Measurements from ENCODE around the gene ANXA2.

ANXA2 gene

DNA sequence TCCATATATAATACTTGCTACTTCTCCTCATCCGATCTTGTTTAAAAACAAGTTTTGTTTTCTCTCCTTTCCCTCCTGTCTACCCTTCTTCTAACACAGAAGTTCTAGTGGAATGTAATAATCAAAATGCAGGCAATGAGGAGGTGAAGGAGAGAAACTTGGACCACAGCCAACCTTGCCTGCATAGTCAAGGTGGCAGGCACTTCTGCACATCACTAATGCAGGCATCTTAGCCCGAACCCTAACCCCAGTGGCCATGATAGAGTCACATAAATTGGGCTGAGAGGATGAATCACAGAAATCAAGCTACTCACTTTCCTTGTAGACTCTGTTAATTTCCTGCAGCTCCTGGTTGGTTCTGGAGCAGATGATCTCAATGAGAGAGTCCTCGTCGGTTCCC is 41.0 kb downstream of the ANXA2 start:
- DNase-seq, result no peak
- TF ChIP-seq, protein P1, sequence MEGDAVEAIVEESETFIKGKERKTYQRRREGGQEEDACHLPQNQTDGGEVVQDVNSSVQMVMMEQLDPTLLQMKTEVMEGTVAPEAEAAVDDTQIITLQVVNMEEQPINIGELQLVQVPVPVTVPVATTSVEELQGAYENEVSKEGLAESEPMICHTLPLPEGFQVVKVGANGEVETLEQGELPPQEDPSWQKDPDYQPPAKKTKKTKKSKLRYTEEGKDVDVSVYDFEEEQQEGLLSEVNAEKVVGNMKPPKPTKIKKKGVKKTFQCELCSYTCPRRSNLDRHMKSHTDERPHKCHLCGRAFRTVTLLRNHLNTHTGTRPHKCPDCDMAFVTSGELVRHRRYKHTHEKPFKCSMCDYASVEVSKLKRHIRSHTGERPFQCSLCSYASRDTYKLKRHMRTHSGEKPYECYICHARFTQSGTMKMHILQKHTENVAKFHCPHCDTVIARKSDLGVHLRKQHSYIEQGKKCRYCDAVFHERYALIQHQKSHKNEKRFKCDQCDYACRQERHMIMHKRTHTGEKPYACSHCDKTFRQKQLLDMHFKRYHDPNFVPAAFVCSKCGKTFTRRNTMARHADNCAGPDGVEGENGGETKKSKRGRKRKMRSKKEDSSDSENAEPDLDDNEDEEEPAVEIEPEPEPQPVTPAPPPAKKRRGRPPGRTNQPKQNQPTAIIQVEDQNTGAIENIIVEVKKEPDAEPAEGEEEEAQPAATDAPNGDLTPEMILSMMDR (IDR thresholded peaks at IDR 0.05), result no peak
- intact Hi-C loops (cut with DNase I; ENCODE audit: low total_unique reads), result no loop called here
- Histone ChIP-seq H3K27ac (no peak overlapping the region), H3K36me3 (peaks cover 68 to 89% (median 75%) of the 10 kb centered on the region in 3 donors), H3K4me1 (peaks cover 0 to 35% (median 19%) of the 10 kb centered on the region in 4 donors), H3K4me3 (no peak overlapping the region), H3K27me3 (no peaks in the 10 kb centered on the region), H3K9me3 (no peaks in the 10 kb centered on the region)

- H3K4me3 ChIP-seq, result no peak overlapping the region
- H3K27me3 ChIP-seq, result no peaks in the 10 kb centered on the region
- no peak overlapping the region for H3K27ac ChIP-seq
- intact Hi-C loops (cut with DNase I; ENCODE audit: low total_unique reads), result no loop called here
- TF ChIP-seq, protein P1 (IDR thresholded peaks at IDR 0.05), result no peak
- H3K36me3 ChIP-seq, result peaks cover 77 to 89% (median 78%) of the 10 kb centered on the region in 3 donors
- no peak for DNase-seq
- no peaks in the 10 kb centered on the region for H3K9me3 ChIP-seq
- H3K4me1 ChIP-seq, result peaks cover 0 to 19% (median 14%) of the 10 kb centered on the region in 4 donors
Observed at GRCh38 chr15:60355148-60355857, 42.5 kb downstream of the ANXA2 start.

DNA sequence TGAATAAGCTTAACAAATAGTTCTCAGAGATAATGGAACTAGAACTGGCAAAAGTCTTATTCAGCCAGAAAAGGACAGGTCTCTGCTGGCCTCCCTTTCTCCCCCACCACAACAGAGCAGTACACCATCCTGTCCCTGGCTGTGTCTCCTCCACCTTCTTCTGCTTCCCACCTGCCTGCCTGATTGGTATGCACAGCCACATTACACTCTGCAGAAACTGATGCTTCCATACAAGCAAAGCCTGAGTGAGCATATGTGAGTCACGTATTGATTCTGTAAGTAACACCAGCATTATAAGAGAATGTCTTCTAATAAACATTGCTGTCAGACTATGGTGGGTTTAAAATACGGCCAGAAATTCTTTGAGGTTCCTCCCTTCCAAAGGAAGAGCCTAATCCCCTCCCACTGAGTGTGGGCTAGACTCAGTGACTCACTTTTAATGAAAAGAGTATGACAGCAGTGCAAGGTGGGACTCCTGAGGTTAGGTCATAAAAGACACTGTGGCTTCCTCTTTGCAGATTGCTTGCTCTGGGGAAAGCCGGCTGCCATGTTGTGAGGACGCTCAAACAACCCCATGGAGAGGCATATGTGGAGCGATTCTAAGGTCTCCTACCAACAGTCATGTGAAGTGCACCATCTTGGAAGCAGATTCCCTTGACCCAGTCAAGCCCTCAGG is 44.4 kb downstream of the ANXA2 start:
- intact Hi-C loops (cut with DNase I; ENCODE audit: low total_unique reads), result no loop called here
- no peaks in the 10 kb centered on the region for H3K27me3 ChIP-seq
- TF ChIP-seq, protein P1 (IDR thresholded peaks at IDR 0.05), result no peak
- H3K36me3 ChIP-seq, result peaks cover 83 to 93% (median 84%) of the 10 kb centered on the region in 3 donors
- no peak overlapping the region for H3K27ac ChIP-seq
- H3K9me3 ChIP-seq, result no peaks in the 10 kb centered on the region
- H3K4me3 ChIP-seq, result no peak overlapping the region
- no peak for DNase-seq
- H3K4me1 ChIP-seq, result peaks cover 0 to 5% (median under 1%) of the 10 kb centered on the region in 4 donors

- Histone ChIP-seq H3K27ac (no peak overlapping the region), H3K27me3 (no peaks in the 10 kb centered on the region), H3K4me3 (no peak overlapping the region), H3K9me3 (no peaks in the 10 kb centered on the region), H3K36me3 (peaks cover 90 to 97% (median 93%) of the 10 kb centered on the region in 3 donors), H3K4me1 (peaks cover 0 to 5% (median 0%) of the 10 kb centered on the region in 4 donors)
- DNase-seq, result no peak
- TF ChIP-seq, protein P1 (IDR thresholded peaks at IDR 0.05), result no peak
- intact Hi-C loops (cut with DNase I; ENCODE audit: low total_unique reads), result no loop called here
Observed at GRCh38 chr15:60352525-60352924, 45.3 kb downstream of the ANXA2 start.

DNA sequence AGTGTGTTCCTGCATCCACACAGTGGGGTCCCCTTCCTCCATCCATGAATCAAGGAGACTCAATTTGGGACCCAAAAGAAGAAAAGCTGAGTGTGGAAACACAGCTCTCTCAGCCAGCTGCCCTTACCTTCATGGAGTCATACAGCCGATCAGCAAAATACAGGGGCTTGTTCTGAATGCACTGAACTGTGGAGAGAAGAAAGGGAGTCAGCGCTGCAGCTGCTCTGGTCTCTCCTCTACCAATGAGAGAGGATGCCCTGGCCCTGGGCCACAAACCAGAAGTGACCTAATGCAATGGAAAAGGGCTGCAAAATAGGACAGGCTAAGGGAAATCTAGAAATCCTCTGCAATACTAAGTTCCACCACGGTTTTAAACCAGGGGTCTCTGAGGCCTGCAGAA is 46.7 kb downstream of the ANXA2 start:
- Histone ChIP-seq H3K27ac (no peak overlapping the region), H3K4me1 (peaks cover 0 to 12% (median 2%) of the 10 kb centered on the region in 4 donors), H3K27me3 (no peaks in the 10 kb centered on the region), H3K4me3 (no peak overlapping the region), H3K9me3 (no peaks in the 10 kb centered on the region), H3K36me3 (peaks cover 90 to 97% (median 93%) of the 10 kb centered on the region in 3 donors)
- TF ChIP-seq, protein P1 (IDR thresholded peaks at IDR 0.05), result no peak
- intact Hi-C loops (cut with DNase I; ENCODE audit: low total_unique reads), result no loop called here
- DNase-seq, result no peak
